Fibroblast of gingiva (primary cell): Measurements from ENCODE around the gene HIRA.
"Not testable (repeated sequence)": the region's sequence is repeated elsewhere in the genome, so short reads cannot be mapped to it uniquely, and the experiment has no call there.

Experiments used
- DNase-seq: peaks from one replicate; pipeline ENCODE4 v3.0.0-alpha.2; 2011; ENCODE audit warnings: low read depth

Gene HIRA

GRCh38 chr22:19443544-19444211 lies 12.1 kb upstream of the HIRA start:
- DNase-seq = no peak

GRCh38 chr22:19442166-19442565 lies 10.6 kb upstream of the HIRA start:
- DNase-seq = no peak

DNA sequence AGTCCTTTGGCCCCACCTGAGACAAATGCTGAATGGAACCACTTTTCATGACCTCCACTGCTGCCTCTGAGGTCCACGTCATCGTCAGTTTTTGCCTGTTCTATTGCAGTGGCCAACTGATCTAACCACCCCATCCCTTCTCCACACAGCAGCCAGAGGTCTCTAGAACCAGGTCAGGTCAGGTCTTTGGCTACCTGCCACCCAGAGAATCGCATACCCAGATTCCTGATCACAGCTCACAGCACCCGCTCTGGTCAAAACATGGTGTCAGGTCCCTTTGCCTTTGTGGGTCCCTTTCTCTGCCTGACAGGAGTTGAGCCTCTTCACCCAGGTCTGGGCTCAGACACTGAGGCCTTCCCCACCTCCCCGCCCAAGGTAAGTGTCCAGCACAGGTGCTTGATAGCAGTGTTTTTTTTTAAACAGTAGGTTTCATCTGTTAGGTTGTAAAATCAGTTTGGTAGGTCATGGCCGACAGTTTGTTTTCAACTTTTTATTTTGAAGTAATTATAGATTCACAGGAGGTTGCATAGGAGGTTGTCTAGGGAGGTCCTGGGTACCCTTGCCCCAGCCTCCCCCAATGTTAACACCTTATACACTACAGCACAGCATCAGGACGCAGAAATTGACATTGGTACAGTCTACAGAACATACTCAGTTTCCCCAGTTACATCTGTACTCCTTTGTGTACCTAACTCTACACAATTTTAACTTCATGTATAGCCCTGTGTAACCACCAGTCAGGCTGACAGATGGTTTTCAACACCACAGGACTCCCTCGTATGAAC lies 9.1 kb upstream of the HIRA start:
- no peak for DNase-seq

DNA sequence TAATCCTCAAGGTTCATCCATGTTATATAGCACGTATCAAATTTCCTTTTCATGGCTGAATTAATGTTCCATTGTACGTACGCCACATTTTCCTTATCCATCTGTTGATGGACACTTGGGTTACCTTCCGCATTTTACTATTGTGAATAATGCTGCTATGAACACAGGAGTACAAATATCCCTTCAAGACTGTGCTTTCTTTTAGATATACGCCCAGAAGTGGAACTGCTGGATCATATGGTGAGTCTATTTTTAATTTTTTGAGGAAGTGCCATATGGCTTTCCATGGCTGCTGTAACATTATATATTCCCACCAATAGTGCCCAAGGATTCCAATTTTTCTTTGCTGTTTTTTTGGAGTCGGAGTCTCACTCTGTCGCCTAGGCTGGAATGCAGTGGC lies 6.8 kb upstream of the HIRA start:
- no peak for DNase-seq

- not testable (repeated sequence) for DNase-seq
Measured at GRCh38 chr22:19436444-19437161, 5.1 kb upstream of the HIRA start.

DNA sequence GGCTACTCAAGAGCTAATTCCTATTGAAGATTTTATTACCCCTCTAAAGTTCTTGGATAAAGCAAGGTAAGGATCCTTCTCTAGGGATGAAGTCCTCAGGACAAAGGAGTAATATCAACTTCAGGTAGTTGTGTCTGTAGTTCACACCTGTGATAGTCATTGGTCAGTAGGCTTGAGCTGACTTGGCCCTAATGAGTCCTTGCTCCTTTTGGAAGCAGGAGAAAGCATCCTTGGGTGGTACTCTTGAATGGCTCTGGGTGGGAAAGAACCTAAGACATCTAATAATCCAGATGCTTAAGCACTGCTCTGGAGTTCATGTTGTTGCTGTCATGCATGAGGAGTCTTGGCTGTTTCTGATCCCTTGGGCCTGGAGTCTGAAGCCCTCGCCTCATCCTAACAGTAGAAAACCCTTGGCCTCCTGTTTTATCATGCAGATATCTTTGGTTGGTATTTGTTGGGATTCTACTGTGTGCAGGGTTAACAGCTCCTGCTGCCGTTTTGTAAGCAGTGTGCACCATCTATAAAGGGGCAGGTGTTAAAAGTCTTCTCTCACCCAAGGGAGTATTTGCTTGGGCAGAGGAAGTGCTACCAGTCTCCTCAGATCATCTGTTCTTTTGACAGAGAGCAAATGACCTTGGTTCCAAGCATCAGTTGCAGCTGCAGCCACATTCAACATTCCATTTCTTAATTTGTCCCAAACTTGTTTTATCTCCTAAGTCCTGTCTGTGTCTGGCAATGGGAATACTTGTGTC lies 3.5 kb upstream of the HIRA start:
- DNase-seq = no peak

DNA sequence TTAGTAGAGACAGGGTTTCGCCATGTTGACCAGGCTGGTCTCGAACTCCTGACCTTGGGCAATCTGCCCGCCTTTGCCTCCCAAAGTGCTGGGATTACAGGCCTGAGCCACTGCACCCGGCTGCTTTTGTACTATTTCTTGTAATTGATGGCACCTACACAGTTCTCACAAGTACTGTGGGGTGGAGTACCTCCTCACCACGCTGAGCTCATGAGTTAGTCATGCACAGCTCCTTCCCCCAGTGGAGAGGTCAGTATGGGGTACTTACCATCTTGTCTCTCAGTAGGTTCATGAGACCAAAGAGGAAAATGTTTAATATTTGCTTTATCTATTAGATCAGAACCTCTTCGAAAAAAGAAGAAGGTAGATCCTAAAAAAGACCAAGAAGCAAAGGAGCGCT lies 2.9 kb upstream of the HIRA start:
- no peak for DNase-seq

- DNase-seq = peak; percentile 95
Measured at GRCh38 chr22:19432133-19432851, 759 bp upstream of the HIRA start, which contains the start of gene MRPL40. TSS of gene MRPL40 (plus strand) at chr22:19432545. CDS start at chr22:19432555, 10 bp downstream.

DNA sequence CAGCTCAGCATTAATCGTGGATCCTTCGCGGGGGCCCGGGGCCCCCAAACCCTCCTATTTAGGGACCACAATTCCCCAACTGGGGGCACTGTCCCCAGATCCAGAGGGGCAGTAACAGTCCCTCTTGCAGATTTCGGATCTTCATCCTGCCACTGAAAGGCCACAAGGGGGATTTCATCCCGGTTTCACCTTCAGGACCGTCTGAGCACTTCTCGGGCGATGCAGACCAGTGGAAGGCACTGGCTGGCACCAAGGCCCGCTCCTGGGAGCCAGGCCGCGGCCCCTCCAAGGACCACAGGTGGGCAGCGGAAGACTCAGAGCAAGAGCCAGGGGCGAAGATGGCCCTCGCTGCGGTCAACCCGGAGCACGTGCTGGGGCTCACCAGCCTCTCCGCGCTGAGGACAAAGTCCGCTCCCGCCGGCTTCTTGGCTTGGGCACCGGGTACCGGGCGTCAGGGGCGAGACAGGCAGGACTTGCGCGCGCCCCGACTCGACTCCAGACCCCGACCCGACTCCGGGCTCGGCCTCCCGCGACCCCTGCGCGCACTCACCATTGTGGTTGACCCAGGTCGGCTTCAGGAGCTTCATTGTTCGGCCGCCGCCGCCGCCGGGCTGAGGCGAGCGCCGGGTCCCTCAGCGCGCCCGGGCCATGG lies 517 bp downstream of the HIRA start:
- DNase-seq = peak; percentile 21

DNA sequence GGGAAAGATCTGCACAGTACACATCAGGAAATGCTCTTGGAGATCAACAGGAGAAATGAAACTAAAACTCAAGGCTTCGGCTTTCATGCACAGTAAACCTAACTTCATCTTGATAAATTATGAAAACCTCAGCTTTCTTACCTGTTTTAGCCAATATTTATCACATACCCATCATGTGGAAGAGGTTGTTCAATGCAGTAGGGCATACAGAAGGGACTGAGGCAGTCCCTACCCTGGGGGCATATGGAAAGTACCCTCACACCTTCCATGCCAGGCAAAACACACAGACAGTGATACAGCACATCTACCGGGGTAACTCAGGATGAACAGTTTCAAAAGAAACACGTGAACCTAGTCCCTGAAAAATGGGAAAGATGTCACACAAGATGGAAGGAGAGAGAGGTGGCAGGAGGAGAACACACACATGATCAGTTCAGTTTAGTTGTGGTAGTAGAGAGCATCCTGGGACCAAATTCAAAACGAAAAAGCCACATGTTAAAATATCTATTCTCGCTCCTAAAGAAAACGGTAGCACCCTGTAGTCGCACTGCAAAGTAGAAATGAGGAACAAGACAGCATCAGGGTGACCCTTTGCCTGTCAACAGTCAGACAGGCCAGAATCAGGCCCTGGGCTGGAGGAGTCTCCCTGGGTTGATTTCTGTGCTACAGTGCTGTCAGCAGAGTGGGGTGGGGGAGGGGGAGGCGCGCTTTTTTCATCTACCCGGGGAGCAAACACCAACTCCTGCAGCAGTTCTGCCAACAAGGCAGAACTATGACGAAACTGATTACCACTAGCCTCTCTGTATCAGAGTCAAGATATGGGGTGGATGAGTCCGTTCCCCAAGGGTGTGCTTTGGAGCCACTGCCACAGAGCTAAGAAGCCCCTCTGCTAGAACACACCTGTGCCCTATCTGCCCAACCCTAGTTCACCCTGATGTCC lies 1.3 kb downstream of the HIRA start:
- peak; percentile 68 for DNase-seq

DNA sequence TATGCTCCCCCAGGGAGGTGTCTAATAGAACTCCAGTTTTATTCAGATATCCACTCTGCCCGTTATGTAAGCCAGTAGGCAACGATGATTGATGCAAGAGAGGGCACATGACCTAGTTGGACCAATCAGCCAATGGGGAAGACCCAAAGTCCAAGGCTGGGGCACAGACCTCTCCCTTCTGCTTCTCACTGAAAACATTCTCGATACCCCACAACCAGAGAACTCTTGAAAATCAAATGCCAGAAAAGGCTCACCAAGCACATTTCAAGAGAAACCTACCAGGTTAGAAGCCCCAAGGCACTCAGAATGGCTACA lies 7.4 kb downstream of the HIRA start:
- DNase-seq = no peak

GRCh38 chr22:19422440-19423301 lies 8.9 kb downstream of the HIRA start:
- DNase-seq = no peak

DNA sequence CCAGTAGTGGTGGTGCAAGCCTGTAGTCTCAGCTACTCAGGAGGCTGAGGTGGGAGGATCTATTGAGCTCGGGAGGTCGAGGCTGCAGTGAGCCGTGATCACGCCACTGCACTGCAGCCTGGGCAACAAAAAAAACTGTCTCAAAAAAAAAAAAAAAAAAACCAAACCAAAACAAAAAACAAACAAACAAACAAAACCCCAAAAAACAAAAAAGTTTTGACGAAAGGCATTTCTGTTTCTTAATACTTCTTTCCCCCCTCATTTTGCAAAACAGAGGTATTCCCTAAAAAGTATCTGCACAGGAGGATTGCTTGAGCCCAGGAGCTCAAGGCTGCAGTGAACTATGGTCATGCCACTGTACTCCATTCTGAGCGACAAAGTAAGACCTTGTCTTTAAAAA lies 11.2 kb downstream of the HIRA start:
- DNase-seq = no peak

- no peak for DNase-seq
Measured at GRCh38 chr22:19419464-19420178, 11.9 kb downstream of the HIRA start.

GRCh38 chr22:19419086-19419463 lies 12.5 kb downstream of the HIRA start:
- DNase-seq = no peak

- no peak for DNase-seq
Measured at GRCh38 chr22:19412923-19413322, 18.6 kb downstream of the HIRA start.

DNA sequence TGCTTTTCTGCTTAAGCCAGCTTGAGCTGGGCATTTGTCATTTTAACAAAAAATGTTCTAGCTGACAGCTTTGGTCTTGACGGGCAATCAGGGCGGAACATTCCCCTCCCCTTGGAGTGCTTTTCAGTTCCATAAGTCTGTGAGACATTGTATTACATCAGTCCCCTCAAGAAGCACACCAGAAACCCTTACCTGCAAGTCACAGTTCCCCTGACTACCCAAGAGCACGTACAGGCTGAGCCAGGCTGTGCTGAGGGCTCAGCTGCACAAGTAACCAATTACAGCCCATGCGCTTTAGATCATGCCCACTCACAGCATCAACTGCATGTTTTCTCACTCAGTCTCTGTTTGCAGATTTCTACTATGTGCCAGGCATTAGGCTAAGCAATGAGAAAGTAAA lies 19.1 kb downstream of the HIRA start:
- no peak for DNase-seq

GRCh38 chr22:19411690-19412045 lies 19.9 kb downstream of the HIRA start:
- no peak for DNase-seq
